Astrocyte of the spinal cord (primary cell): ENCODE measurements around the gene KLHL30.

ENCODE experiments used
- DNase-seq: peaks from one replicate; pipeline ENCODE4 v3.0.0; 2011; ENCODE audit warnings: low read depth, low spot score
- H3K4me3 ChIP-seq: 2 replicates; pipeline ENCODE4 v1.5.1; 2011; ENCODE audit warnings: low read depth, mild to moderate bottlenecking, low read length, moderate library complexity
- CTCF ChIP-seq: IDR thresholded peaks from 2 replicates; pipeline ENCODE4 v1.5.1; 2012; ENCODE audit warnings: low read depth, mild to moderate bottlenecking, low read length, inconsistent platforms
- in situ Hi-C: cut with HindIII; loops from 2 replicates; pipeline ENCODE4 v1.10.0; 2017; ENCODE audit warnings: low sequenced_read_pairs

KLHL30 gene

GRCh38 chr2:238138331-238139195 lies at the start of gene KLHL30:
TSS of gene KLHL30 (plus strand) at chr2:238138668. CDS start at chr2:238140755, 2,087 bp downstream.
- in situ Hi-C loops, result no loop called here
- no peak for DNase-seq

GRCh38 chr2:238090887-238091286 lies 47.6 kb upstream of the KLHL30 start:
- DNase-seq, result no peak
- H3K4me3 ChIP-seq, result no peak overlapping the region
- in situ Hi-C loops, result no loop called here
- no peak for TF ChIP-seq CTCF

More at GRCh38 chr2:238138331-238139195, at the start of gene KLHL30:
- no peak within 1 kb of the TSS for H3K4me3 ChIP-seq
- TF ChIP-seq CTCF, result no peak

- no peak overlapping the region for H3K4me3 ChIP-seq
- TF ChIP-seq CTCF, result no peak
- no peak for DNase-seq
- in situ Hi-C loops, result no loop called here
Measured at GRCh38 chr2:238091436-238092060, 46.9 kb upstream of the KLHL30 start.

- in situ Hi-C loops, result no loop called here
- no peak for DNase-seq
- no peak overlapping the region for H3K4me3 ChIP-seq
- no peak for TF ChIP-seq CTCF
Measured at GRCh38 chr2:238092486-238093035, 45.9 kb upstream of the KLHL30 start.

- DNase-seq, result no peak
- in situ Hi-C loops, result no loop called here
- TF ChIP-seq CTCF, result no peak
- H3K4me3 ChIP-seq, result no peak overlapping the region
Measured at GRCh38 chr2:238093181-238094140, 45.0 kb upstream of the KLHL30 start.
